GM10847 (cell line): ENCODE measurements around the gene FIBP.
A peak's percentile ranks its signal among the peaks of the same experiment; 100 is the strongest.

Source experiments
- POLR2A ChIP-seq: IDR thresholded peaks from 2 replicates; pipeline ENCODE4 v1.6.1; 2011; ENCODE audit not compliant: insufficient read length; ENCODE audit errors: extremely low read depth

The FIBP gene

DNA sequence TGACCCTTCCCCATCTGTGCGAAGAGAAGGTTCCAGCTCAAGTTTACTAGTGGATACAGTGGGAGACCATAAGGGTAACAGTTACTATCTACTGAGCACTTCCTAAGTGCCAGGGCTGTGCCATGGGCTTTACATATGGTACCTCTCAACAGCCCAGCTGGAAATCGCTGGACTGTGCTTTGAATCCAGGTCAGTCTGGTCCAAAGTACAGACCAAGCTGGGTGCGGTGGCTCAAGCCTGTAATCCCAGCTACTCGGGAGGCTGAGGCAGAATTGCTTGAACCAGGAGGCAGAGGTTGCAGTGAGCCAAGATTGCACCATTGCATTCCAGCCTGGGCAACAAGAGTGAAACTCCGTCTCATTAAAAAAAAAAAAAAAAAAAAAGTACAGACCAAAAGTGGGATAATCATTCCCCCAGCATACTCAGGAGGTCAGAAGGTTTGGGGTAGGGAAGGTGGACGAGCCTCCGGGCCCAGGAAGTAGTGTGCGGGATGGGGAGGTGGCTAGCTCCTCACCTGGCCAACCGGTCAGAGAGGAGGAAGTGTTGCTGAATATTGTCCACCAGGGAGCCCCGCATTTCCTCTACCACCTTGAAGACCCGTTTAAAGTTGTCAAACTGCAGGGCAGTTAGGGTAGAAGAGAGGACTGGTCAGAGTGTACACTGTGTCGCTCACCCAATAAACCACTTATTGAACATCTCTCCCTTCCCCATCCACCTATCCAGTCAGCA, 2.3 kb downstream of the FIBP start:
- no peak for TF ChIP-seq POLR2A

DNA sequence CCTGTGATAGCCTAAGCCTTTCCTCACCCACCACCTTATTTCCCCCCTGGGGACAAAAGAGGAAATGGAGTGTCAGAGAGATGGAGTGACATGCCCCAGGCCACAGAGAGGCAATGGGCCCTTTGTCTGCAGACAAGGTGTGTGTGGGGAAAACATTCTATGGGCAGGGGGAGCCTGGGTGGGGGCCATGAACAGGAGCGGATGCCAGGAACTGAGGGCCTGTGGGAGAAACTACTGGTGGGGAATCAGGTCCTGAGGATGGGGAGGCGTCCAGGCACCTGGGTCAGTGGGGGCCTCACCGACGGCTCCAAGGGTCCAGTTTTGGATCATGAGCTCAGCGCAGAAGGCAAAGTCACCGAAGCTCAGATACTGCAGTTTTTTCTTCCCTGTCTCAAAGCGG, 3.0 kb downstream of the FIBP start:
- no peak for TF ChIP-seq POLR2A

DNA sequence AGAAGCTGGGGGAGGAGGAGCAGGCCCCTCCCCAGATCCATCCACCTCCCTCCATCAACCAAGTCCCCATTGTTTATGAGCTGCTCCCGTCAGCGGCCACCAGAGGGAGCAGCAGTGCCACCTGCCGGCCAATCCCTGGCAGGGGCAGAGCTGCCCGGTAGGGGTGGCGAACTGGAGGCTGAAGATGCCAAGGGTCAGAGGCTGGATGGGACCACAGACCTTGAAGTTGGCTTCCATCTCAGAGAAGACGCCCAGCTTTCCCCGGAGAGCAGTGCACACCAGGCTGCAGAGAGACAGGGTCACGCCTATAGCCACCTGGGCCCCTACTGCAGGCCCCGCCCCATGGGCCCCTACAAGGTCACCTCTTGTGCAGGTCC, 3.6 kb downstream of the FIBP start:
- no peak for TF ChIP-seq POLR2A

DNA sequence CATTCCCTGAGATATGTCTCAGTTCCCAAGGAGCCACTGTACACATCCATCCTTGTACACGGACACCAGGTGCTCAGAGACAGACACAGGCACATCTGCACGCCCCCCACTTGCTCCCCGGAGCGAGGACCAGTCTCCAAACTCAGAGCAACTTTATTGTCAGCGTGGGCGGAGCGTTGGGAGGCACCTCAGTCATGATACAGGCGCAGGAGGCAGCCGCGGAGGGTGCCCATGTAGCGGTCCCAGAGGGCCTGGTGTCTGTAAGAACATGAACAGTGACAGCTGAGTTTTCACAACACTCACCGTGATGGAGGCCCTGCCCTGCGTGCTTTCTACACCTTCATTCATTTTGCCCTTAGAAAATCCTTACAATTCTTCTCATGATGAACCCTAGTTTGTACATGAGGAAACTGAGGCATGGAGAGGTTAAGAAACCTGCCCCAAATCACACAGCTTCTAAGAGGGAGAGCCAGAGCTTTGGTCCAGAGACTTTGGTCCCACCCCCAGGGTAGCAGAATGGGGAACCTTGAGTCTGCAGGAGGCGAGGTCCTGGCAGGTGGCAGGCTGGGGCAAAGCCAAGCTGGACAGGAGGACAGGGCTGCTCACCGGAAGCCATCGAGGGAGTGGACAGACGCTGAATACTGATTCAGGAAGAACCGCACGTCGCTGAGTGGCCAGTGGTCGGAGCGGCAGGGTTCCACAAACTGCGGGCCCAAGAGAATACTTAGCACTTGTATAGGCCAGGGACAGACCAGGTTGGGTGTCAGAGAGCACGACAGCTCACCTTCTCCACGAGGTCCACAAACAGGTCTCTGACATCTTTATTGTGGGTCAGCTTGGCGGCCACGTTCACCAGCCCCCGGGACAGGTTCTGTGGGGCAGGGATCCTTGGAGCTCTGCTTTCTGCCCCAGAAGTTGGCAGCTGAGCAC, 4.2 kb downstream of the FIBP start:
- TF ChIP-seq POLR2A = no peak

DNA sequence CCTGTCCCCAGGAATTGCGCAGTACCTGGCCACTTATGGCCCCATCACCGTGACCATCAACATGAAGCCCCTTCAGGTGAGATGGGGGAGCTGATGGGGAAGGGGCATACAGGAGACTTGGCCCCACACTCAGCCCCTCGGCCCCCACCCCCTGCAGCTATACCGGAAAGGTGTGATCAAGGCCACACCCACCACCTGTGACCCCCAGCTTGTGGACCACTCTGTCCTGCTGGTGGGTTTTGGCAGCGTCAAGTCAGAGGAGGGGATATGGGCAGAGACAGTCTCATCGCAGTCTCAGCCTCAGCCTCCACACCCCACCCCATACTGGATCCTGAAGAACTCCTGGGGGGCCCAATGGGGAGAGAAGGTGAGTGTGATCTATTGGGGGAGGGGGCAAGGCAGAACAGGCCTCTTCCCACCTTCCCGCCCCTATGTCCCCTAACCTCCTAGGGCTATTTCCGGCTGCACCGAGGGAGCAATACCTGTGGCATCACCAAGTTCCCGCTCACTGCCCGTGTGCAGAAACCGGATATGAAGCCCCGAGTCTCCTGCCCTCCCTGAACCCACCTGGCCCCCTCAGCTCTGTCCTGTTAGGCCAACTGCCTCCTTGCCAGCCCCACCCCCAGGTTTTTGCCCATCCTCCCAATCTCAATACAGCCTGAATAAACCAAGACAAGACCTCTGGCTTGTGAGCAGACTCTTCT, 5.1 kb downstream of the FIBP start:
- no peak for TF ChIP-seq POLR2A

DNA sequence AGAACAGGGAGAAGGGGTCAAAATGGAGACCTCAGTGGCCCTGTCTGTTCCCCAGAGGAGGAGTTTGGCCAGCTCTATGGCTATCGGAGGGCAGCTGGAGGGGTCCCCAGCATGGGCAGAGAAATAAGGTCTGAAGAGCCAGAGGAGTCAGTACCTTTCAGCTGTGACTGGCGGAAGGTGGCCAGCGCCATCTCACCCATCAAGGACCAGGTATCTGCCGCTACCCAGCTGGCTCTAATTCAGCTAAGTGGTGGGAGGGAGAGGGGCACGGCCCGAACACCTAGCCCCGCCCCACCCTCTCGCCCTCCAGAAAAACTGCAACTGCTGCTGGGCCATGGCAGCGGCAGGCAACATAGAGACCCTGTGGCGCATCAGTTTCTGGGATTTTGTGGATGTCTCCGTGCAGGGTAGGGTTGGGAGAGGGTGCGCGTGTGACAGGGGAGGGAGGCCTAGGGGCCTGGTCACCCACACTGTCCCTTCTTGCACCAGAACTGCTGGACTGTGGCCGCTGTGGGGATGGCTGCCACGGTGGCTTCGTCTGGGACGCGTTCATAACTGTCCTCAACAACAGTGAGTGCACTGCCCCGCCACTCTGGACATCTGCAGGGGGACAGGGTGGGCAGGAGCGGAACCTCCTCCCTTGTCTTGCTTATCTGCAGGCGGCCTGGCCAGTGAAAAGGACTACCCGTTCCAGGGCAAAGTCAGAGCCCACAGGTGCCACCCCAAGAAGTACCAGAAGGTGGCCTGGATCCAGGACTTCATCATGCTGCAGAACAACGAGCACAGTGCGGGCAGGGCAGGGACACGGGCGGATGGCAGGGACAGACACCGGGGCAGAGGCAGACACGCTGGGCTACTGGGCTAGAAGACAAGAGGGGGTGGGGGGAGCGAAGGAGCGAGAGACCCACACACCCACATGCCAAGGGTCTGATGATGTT, 5.9 kb downstream of the FIBP start:
- TF ChIP-seq POLR2A = no peak

DNA sequence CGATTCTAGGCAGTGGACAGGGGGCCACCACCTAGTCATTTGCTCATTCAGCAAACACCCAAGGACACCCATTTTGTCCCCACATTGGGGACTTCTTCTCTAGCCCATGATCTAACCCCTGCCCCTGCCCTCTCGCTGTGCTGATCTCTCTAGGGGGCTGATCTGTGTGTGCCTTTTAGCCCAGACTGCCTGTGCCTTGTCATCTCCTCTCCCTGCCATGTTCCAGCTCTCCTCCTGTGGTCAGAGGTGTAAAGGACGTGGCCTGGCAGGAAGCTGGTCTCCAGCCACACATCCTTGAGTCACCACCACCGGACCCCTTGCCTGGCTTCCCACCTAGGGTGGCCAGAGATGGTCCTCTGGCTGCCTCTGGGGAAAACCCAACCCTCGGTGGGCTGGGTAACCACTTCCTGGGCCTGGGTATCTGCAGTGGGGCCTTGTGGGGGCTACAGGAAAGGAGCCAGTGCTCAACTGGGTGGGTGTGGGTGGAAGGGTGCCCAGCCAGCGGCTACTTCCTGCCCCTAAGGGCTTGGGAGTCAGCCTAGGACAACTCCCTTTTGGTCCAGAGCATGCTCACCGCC, 7.3 kb downstream of the FIBP start:
- TF ChIP-seq POLR2A = no peak

DNA sequence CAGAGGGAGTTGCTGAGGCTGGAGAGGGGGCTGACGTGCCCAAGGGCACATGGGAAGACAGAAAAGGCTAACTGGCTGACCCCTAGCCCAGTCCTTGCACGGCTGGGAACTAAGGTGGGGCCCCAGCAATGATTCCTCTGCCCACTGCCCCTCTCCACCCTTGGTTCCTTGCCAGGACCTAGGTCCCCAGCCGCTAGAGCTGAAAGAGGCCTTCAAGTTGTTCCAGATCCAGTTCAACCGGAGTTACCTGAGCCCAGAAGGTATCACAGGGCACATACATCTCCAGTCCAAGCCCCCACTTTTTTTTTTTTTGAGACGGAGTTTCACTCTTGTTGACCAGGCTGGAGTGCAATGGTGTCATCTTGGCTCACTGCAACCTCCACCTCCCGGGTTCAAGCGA, 8.2 kb downstream of the FIBP start:
- no peak for TF ChIP-seq POLR2A

DNA sequence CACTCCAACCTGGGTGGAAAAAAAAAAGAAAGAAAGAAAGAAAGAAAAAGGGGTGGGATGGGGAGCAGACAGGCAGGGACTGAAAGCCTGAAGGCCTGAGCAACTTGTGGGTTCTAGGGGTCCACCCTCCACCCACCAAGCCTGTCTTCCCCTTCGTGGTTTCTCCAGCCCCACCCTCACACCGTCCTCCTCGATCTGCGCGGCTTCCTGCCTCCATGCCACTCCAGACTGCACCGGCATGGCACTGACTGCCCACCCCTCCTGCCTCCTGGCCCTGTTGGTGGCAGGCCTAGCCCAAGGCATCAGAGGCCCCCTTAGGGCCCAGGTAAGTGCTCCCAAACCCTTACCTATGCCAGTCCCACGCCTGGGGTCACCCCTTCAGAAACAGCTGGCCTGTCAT, 8.7 kb downstream of the FIBP start, which contains the start of gene CTSW:
Gene CTSW, plus strand, starts transcription at position 221 of the 400 bp plus-strand sequence. Its CDS starts 18 bp downstream, at position 239.
- TF ChIP-seq POLR2A = no peak

DNA sequence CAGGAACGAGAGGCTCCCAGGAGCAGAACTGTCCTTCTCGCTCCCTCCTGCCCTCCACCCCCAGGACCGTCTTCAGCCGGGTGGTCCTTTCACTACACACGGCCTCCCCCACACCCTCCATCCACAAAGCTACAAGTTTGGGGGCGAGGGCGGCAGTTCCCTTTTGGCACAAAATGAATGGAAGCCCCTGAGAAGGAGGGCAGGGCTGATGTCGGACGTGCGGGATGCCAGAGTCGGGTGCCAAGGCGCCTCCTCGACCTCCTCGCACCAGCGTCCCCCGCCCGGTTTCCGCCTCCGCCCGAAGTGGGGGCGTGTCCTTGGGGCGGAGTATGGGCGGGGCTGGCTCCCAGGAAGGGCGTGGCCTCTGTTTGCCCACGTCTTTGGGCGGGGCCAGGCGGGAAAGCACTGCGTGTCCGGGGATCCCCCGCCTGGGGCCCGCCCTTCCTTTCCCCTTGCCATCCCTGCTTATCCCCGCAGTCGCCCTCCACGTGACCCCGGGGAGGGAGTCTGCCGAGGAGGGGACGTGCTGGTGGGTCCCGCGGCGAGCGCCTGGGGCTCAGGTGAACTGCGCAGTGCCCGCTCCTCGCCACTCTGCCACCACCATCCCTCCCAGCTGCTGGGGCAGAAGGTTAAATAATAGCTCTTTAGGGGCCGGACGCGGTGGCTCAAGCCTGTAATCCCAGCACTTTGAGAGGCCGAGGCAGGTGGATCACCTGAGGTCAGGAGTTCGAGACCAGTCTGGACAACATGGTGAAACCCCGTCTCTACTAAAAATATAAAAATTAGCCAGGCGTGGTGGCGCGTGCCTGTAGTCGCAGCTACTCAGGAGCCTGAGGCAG, 14.7 kb downstream of the FIBP start:
- peak; percentile 60 for TF ChIP-seq POLR2A

DNA sequence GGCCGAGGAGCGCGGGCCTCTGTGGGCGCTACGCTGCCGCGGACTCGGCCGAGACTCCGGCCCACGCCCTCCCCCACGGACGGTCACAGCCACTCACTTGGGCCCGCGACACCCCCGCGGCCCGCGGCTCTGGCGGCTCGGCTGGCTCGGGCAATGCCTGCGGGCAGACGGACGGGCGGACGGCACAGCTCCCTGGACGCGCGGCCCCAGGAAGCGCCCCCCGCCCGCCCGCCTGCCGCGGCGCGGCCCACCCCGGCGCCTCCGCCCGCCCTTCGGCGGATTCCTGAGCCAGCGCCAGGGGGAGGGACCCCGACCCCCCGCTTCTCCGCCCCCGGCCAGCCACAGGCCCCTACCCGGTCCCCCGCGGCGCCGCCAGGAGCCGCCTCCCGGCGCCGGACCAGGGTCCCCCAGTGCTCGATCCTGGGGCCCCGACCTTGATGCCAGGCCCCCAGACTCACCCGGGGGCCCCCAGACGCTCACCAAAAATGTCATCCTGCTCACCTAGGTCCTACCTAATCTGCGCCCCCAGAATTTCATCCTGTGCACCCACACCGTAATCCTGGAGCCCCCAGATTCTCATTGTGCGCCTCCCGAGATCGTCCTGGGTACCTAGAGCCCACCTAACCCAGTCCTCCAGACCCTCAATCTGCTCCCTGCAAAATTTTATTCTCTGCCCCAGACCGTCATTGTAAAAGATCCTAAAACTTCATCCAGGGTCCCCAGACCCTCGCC, 15.5 kb downstream of the FIBP start, which contains the start of gene EFEMP2:
Gene EFEMP2, minus strand, starts transcription at position 215 of the 732 bp plus-strand sequence. CDS start 446 bp downstream, outside the sequence.
- TF ChIP-seq POLR2A = no peak

DNA sequence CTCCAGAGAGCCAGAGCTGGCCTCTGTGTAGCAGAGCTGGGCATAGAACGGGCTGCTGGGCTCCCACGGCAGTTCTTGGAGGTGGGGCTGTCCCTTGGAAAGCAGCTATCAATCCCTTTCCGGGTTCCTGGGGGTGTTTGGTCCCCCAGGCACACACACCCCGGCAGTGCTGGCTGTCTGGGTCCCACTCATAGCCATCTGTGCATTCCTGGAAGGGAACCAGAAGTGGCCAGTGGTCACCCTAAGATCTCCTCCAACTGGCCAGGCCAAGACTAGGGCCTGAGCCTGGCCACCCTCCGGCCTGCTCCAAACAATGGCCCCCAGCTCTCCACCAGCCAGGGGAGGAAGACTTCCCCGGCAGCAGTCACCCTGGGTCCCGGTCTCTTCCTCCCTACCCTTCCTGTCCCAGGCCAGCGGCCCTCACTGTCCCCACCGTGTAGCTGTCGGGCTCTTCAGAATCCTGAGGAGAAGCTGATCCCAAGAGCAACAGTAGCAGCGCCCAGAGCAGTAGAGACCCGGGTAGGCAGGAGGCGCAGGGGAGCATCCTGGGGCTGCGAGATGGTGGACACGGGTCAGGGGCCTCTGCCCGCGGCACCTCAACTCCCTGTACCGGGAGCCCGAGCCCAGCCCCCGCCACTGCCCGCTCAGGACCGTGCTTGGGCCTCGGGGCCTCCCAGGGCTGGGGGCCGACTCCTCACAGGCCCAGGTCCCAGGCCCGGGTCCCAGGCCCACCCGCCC, 16.3 kb downstream of the FIBP start:
- no peak for TF ChIP-seq POLR2A
